Skin epidermis (tissue), 12 donors: ENCODE data around the gene RPS4Y2.

Experiments used
- H3K27ac ChIP-seq, 21 experiments: fragments of 200-600 bp; sonication (generic) in 11 of 21; one replicate each; pipeline ENCODE4 v1.5.0; 2020; ENCODE audit warnings: mild to moderate bottlenecking in 3 of 21, inconsistent platforms in 2 of 21, moderate library complexity in 2 of 21
- H3K4me3 ChIP-seq, 7 experiments: fragments of 200-600 bp; sonication (generic) in 2 of 7; one replicate each; pipeline ENCODE4 v1.5.0; 2020; ENCODE audit warnings: inconsistent platforms in 2 of 7, mild to moderate bottlenecking in 2 of 7, moderate library complexity in 1 of 7

Gene RPS4Y2

GRCh38 chrY:20755808-20756207 lies at the start of gene RPS4Y2:
Gene RPS4Y2, plus strand, starts transcription at chrY:20756108. Its CDS starts 56 bp downstream, at chrY:20756164.
- no peak within 1 kb of the TSS for H3K4me3 ChIP-seq
- no peak within 1 kb of the TSS for H3K27ac ChIP-seq

GRCh38 chrY:20714391-20714790 lies 41.5 kb upstream of the RPS4Y2 start:
- no peak overlapping the region for H3K4me3 ChIP-seq
- no peak overlapping the region for H3K27ac ChIP-seq

GRCh38 chrY:20726184-20726907 lies 29.6 kb upstream of the RPS4Y2 start:
- Histone ChIP-seq H3K27ac (no peak overlapping the region), H3K4me3 (no peak overlapping the region)

GRCh38 chrY:20735200-20735599 lies 20.7 kb upstream of the RPS4Y2 start:
- H3K27ac ChIP-seq: no peak overlapping the region
- H3K4me3 ChIP-seq: no peak overlapping the region

- Histone ChIP-seq H3K27ac (no peak overlapping the region), H3K4me3 (no peak overlapping the region)
Measured at GRCh38 chrY:20739806-20740205, 16.1 kb upstream of the RPS4Y2 start.

GRCh38 chrY:20740609-20741008 lies 15.3 kb upstream of the RPS4Y2 start:
- Histone ChIP-seq H3K27ac (no peak overlapping the region), H3K4me3 (no peak overlapping the region)

GRCh38 chrY:20745060-20745459 lies 10.8 kb upstream of the RPS4Y2 start:
- H3K4me3 ChIP-seq: no peak overlapping the region
- H3K27ac ChIP-seq: no peak overlapping the region

GRCh38 chrY:20746919-20747318 lies 9.0 kb upstream of the RPS4Y2 start:
- Histone ChIP-seq H3K4me3 (no peak overlapping the region), H3K27ac (no peak overlapping the region)

- H3K4me3 ChIP-seq: no peak overlapping the region
Measured at GRCh38 chrY:20763869-20764268, 8.0 kb downstream of the RPS4Y2 start.

GRCh38 chrY:20765117-20765516 lies 9.2 kb downstream of the RPS4Y2 start:
- H3K4me3 ChIP-seq: no peak overlapping the region
- H3K27ac ChIP-seq: no peak overlapping the region

More at GRCh38 chrY:20763869-20764268, 8.0 kb downstream of the RPS4Y2 start:
- H3K27ac ChIP-seq: no peak overlapping the region

- H3K27ac ChIP-seq: no peak overlapping the region
- no peak overlapping the region for H3K4me3 ChIP-seq
Measured at GRCh38 chrY:20770755-20771154, 14.8 kb downstream of the RPS4Y2 start.

- Histone ChIP-seq H3K4me3 (no peak overlapping the region), H3K27ac (no peak overlapping the region)
Measured at GRCh38 chrY:20776104-20776503, 20.2 kb downstream of the RPS4Y2 start.

- no peak overlapping the region for H3K27ac ChIP-seq
- H3K4me3 ChIP-seq: no peak overlapping the region
Measured at GRCh38 chrY:20780104-20780654, 24.3 kb downstream of the RPS4Y2 start.

- Histone ChIP-seq H3K27ac (no peak overlapping the region), H3K4me3 (no peak overlapping the region)
Measured at GRCh38 chrY:20780776-20781175, 24.9 kb downstream of the RPS4Y2 start.

GRCh38 chrY:20781408-20781807 lies 25.5 kb downstream of the RPS4Y2 start:
- no peak overlapping the region for H3K4me3 ChIP-seq
- H3K27ac ChIP-seq: no peak overlapping the region

- Histone ChIP-seq H3K27ac (no peak overlapping the region), H3K4me3 (no peak overlapping the region)
Measured at GRCh38 chrY:20784965-20785364, 29.1 kb downstream of the RPS4Y2 start.

- Histone ChIP-seq H3K4me3 (no peak overlapping the region), H3K27ac (no peak overlapping the region)
Measured at GRCh38 chrY:20787076-20787475, 31.2 kb downstream of the RPS4Y2 start.

GRCh38 chrY:20798351-20799049 lies 42.6 kb downstream of the RPS4Y2 start:
- Histone ChIP-seq H3K27ac (no peak overlapping the region), H3K4me3 (no peak overlapping the region)

- no peak overlapping the region for H3K27ac ChIP-seq
- H3K4me3 ChIP-seq: no peak overlapping the region
Measured at GRCh38 chrY:20802659-20803058, 46.8 kb downstream of the RPS4Y2 start.

- Histone ChIP-seq H3K27ac (no peak overlapping the region), H3K4me3 (no peak overlapping the region)
Measured at GRCh38 chrY:20806243-20806642, 50.3 kb downstream of the RPS4Y2 start.

GRCh38 chrY:20813459-20813858 lies 57.6 kb downstream of the RPS4Y2 start:
- Histone ChIP-seq H3K27ac (no peak overlapping the region), H3K4me3 (no peak overlapping the region)
